ENCODE data around the gene PDLIM4.

DNA sequence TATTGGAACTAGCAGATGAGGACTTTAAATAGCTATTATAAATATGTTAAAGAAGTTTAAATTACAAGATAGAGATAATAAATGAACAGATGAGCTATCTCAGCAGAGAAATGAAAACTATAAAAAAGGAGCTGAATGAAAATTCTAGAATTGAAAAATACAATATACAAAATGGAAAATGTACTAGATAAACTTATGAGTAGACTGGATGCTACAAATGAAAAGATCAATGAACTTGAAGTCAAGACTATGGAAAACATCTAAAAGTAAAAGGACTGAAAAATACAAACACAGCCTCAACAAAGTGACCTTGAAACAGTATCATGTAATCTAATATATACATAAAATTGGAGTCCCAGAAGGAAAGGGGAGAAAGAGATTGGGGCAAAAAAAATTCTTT lies 10.7 kb upstream of the PDLIM4 start:
- TF ChIP-seq, protein P1, sequence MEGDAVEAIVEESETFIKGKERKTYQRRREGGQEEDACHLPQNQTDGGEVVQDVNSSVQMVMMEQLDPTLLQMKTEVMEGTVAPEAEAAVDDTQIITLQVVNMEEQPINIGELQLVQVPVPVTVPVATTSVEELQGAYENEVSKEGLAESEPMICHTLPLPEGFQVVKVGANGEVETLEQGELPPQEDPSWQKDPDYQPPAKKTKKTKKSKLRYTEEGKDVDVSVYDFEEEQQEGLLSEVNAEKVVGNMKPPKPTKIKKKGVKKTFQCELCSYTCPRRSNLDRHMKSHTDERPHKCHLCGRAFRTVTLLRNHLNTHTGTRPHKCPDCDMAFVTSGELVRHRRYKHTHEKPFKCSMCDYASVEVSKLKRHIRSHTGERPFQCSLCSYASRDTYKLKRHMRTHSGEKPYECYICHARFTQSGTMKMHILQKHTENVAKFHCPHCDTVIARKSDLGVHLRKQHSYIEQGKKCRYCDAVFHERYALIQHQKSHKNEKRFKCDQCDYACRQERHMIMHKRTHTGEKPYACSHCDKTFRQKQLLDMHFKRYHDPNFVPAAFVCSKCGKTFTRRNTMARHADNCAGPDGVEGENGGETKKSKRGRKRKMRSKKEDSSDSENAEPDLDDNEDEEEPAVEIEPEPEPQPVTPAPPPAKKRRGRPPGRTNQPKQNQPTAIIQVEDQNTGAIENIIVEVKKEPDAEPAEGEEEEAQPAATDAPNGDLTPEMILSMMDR (conservative IDR thresholded peaks at IDR 0.05): no peak
- no peak for TF ChIP-seq ZFX (IDR thresholded peaks at IDR 0.05)
